GM10248 (cell line): ENCODE data around the gene USP5.
"Not testable (repeated sequence)": the region's sequence is repeated elsewhere in the genome, so short reads cannot be mapped to it uniquely, and the experiment has no call there.

Experiments used
- CTCF ChIA-PET: fragments of 300-600 bp; sonication (Branson Sonifier 250); formaldehyde crosslinking; extraction: SDS; loops from one replicate; lab custom pipeline; 2021; ENCODE audit warnings: antibody characterized with exemption; lab: Yijun Ruan, JAX
- POLR2A ChIA-PET: fragments of 350-650 bp; sonication (Branson Sonifier 250); formaldehyde crosslinking; extraction: SDS; loops from one replicate; lab custom pipeline; 2020; ENCODE audit warnings: antibody characterized with exemption; lab: Yijun Ruan, JAX
- DNase-seq: peaks from one replicate; pipeline ENCODE4 v3.0.0; 2012; ENCODE audit errors: extremely low spot score
- CTCF ChIP-seq: IDR thresholded peaks from 2 replicates; pipeline ENCODE4 v1.5.1; 2012; ENCODE audit warnings: mild to moderate bottlenecking, low read depth; ENCODE audit errors: extremely low read depth, missing control alignments, control extremely low read depth

Gene USP5

GRCh38 chr12:6883683-6884082 lies 31.7 kb downstream of the USP5 start:
- ChIA-PET CTCF (interaction anchor here (1.4 to 3.6 kb wide), 2 partner anchors 12 to 34 kb away, joined by 3 to 45 read pairs; partner anchors contain the start of gene SPSB2), POLR2A (no interaction called here)
- no peak for TF ChIP-seq CTCF
- no peak for DNase-seq

- TF ChIP-seq CTCF: no peak
- POLR2A ChIA-PET: no interaction called here
- CTCF ChIA-PET: interaction anchor here (1.2 to 2.2 kb wide), 3 partner anchors 11 to 15 kb away, joined by 4 to 14 read pairs (median 5); partner anchors contain the start of gene SPSB2
- no peak for DNase-seq
These were observed 32.6 kb downstream of the USP5 start for GRCh38 chr12:6884539-6884938.

GRCh38 chr12:6886206-6886999 lies 34.5 kb downstream of the USP5 start:
- ChIA-PET POLR2A (interaction anchor here (0.5 to 0.6 kb wide), 2 partner anchors 306 to 352 kb away, joined by 3 to 6 read pairs; no protein-coding TSS in a partner anchor), CTCF (interaction anchor here (1.4 to 2.2 kb wide), 2 partner anchors 11 to 13 kb away, joined by 4 read pairs; partner anchors contain the start of gene SPSB2)
- not testable (repeated sequence) for DNase-seq

GRCh38 chr12:6887460-6887859 lies 35.5 kb downstream of the USP5 start:
- no peak for DNase-seq
- CTCF ChIA-PET: interaction anchor here (1.4 kb wide), 1 partner anchor 14 kb away, joined by 4 read pairs; the partner anchor contains the start of gene SPSB2
- POLR2A ChIA-PET: interaction anchor here (0.6 to 1.3 kb wide), 4 partner anchors 15 to 507 kb away, joined by 3 to 6 read pairs (median 4); partner anchors contain the start of genes SPSB2 and TPI1
- no peak for TF ChIP-seq CTCF

GRCh38 chr12:6888360-6888759 lies 36.4 kb downstream of the USP5 start:
- ChIA-PET CTCF (interaction anchor here (1.4 kb wide), 1 partner anchor 15 kb away, joined by 4 read pairs; the partner anchor contains the start of gene SPSB2), POLR2A (interaction anchor here (1.1 to 1.3 kb wide), 2 partner anchors 16 to 21 kb away, joined by 3 read pairs; partner anchors contain the start of genes SPSB2 and TPI1)
- DNase-seq: no peak
- TF ChIP-seq CTCF: no peak

GRCh38 chr12:6888794-6889193 lies 36.8 kb downstream of the USP5 start:
- CTCF ChIA-PET: interaction anchor here (1.4 kb wide), 1 partner anchor 16 kb away, joined by 6 read pairs; the partner anchor contains the start of gene SPSB2
- DNase-seq, POLR2A ChIA-PET: not testable (repeated sequence)

GRCh38 chr12:6889775-6890573 lies 38.0 kb downstream of the USP5 start:
- CTCF ChIA-PET: interaction anchor here (1.1 to 1.4 kb wide), 2 partner anchors 17 to 20 kb away, joined by 3 to 6 read pairs; partner anchors contain the start of gene SPSB2
- POLR2A ChIA-PET: not testable (repeated sequence)

More at GRCh38 chr12:6889775-6890573, 38.0 kb downstream of the USP5 start:
- not testable (repeated sequence) for DNase-seq
